ENCODE data around the gene ENPP1.

ENPP1 gene

GRCh38 chr6:131861381-131861780 is 53.6 kb downstream of the ENPP1 start:
- Histone ChIP-seq H4K20me1 (ENCODE audit: low read depth, low read length) (no peaks in the 10 kb centered on the region), H3K4me3 (ENCODE audit: insufficient read depth, low read length, poor library complexity, severe bottlenecking) (no peak overlapping the region), H3K9ac (ENCODE audit: low read length) (no peak overlapping the region), H3K9me3 (ENCODE audit: insufficient read depth, low read length) (no peaks in the 10 kb centered on the region), H3K4me2 (ENCODE audit: low read depth, low read length, poor library complexity, severe bottlenecking) (no peak overlapping the region), H2AFZ (ENCODE audit: low read depth, low read length, severe bottlenecking) (no peak overlapping the region), H3K9me2 (replicated peaks; ENCODE audit: insufficient read depth, low read length) (no peaks in the 10 kb centered on the region), H3K27ac (ENCODE audit: low read depth, low read length) (no peak overlapping the region), H3K27me3 (ENCODE audit: low read length) (no peaks in the 10 kb centered on the region), H3K36me3 (ENCODE audit: low read length) (no peaks in the 10 kb centered on the region), H3K79me2 (ENCODE audit: insufficient read depth, low read length) (no peaks in the 10 kb centered on the region), H3F3A (ENCODE audit: insufficient read depth) (no peaks in the 10 kb centered on the region)
- TF ChIP-seq, protein P1, sequence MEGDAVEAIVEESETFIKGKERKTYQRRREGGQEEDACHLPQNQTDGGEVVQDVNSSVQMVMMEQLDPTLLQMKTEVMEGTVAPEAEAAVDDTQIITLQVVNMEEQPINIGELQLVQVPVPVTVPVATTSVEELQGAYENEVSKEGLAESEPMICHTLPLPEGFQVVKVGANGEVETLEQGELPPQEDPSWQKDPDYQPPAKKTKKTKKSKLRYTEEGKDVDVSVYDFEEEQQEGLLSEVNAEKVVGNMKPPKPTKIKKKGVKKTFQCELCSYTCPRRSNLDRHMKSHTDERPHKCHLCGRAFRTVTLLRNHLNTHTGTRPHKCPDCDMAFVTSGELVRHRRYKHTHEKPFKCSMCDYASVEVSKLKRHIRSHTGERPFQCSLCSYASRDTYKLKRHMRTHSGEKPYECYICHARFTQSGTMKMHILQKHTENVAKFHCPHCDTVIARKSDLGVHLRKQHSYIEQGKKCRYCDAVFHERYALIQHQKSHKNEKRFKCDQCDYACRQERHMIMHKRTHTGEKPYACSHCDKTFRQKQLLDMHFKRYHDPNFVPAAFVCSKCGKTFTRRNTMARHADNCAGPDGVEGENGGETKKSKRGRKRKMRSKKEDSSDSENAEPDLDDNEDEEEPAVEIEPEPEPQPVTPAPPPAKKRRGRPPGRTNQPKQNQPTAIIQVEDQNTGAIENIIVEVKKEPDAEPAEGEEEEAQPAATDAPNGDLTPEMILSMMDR (IDR thresholded peaks at IDR 0.05; ENCODE audit: insufficient read depth, low read length, poor library complexity, severe bottlenecking): no peak
- no peak for TF ChIP-seq EZH2phosphoT487 (conservative IDR thresholded peaks at IDR 0.05; ENCODE audit: low read length)

DNA sequence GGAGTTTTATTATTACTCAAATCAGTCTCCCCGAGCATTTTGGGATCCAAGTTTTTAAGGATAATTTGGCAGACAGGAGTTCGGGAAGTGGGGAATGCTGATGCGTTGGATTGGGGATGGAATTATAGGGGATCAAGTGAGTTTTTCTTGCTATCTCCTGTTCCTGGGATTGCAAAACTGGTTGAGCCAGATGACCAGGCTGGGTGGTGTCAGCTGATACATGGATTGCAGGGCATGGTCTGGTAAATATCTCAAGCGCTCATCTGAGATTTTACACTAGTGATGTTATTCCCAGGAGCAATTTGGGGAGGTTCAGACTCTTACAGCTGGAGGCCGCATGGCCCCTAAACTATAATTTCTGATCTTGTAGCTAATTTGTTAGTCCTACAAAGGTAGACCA is 54.7 kb downstream of the ENPP1 start:
- H3K27me3 ChIP-seq (ENCODE audit: low read length): no peaks in the 10 kb centered on the region
- H3K4me3 ChIP-seq (ENCODE audit: insufficient read depth, low read length, poor library complexity, severe bottlenecking): no peak overlapping the region
- TF ChIP-seq EZH2phosphoT487 (conservative IDR thresholded peaks at IDR 0.05; ENCODE audit: low read length): no peak
- TF ChIP-seq, protein P1 (IDR thresholded peaks at IDR 0.05; ENCODE audit: insufficient read depth, low read length, poor library complexity, severe bottlenecking): no peak
- H3K36me3 ChIP-seq (ENCODE audit: low read length): no peaks in the 10 kb centered on the region
- no peak overlapping the region for H3K27ac ChIP-seq (ENCODE audit: low read depth, low read length)
- no peaks in the 10 kb centered on the region for H3K9me3 ChIP-seq (ENCODE audit: insufficient read depth, low read length)
- no peaks in the 10 kb centered on the region for H4K20me1 ChIP-seq (ENCODE audit: low read depth, low read length)
- H3K9me2 ChIP-seq (replicated peaks; ENCODE audit: insufficient read depth, low read length): no peaks in the 10 kb centered on the region
- H3K79me2 ChIP-seq (ENCODE audit: insufficient read depth, low read length): no peaks in the 10 kb centered on the region
- no peaks in the 10 kb centered on the region for H3F3A ChIP-seq (ENCODE audit: insufficient read depth)
- H3K9ac ChIP-seq (ENCODE audit: low read length): no peak overlapping the region
- no peak overlapping the region for H3K4me2 ChIP-seq (ENCODE audit: low read depth, low read length, poor library complexity, severe bottlenecking)
- no peak overlapping the region for H2AFZ ChIP-seq (ENCODE audit: low read depth, low read length, severe bottlenecking)

DNA sequence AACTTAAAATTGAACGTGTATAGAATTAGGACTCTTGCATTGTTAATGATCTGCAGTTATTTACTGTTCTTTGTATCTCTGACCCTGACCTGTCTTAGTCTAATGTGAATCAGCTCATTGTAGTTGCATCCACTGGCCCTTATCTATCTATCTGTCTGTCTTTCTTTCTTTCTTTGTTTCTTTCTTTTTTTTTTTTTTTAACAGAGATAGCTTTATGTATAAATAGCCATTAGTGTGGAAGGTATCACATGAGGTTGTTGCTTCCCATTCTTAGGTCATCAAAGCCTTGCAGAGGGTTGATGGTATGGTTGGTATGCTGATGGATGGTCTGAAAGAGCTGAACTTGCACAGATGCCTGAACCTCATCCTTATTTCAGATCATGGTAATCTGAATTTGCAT is 59.9 kb downstream of the ENPP1 start:
- H3K27ac ChIP-seq (ENCODE audit: low read depth, low read length): no peak overlapping the region
- TF ChIP-seq, protein P1 (IDR thresholded peaks at IDR 0.05; ENCODE audit: insufficient read depth, low read length, poor library complexity, severe bottlenecking): no peak
- no peak for TF ChIP-seq EZH2phosphoT487 (conservative IDR thresholded peaks at IDR 0.05; ENCODE audit: low read length)
- no peak overlapping the region for H3K9ac ChIP-seq (ENCODE audit: low read length)

More for the DNA sequence above, 59.9 kb downstream of the ENPP1 start:
- no peak overlapping the region for H2AFZ ChIP-seq (ENCODE audit: low read depth, low read length, severe bottlenecking)
- H3K9me3 ChIP-seq (ENCODE audit: insufficient read depth, low read length): no peaks in the 10 kb centered on the region
- H3K27me3 ChIP-seq (ENCODE audit: low read length): no peaks in the 10 kb centered on the region
- no peaks in the 10 kb centered on the region for H3K36me3 ChIP-seq (ENCODE audit: low read length)
- no peaks in the 10 kb centered on the region for H4K20me1 ChIP-seq (ENCODE audit: low read depth, low read length)
- no peaks in the 10 kb centered on the region for H3K79me2 ChIP-seq (ENCODE audit: insufficient read depth, low read length)
- no peaks in the 10 kb centered on the region for H3F3A ChIP-seq (ENCODE audit: insufficient read depth)
- no peak overlapping the region for H3K4me2 ChIP-seq (ENCODE audit: low read depth, low read length, poor library complexity, severe bottlenecking)
- H3K9me2 ChIP-seq (replicated peaks; ENCODE audit: insufficient read depth, low read length): no peaks in the 10 kb centered on the region
- H3K4me3 ChIP-seq (ENCODE audit: insufficient read depth, low read length, poor library complexity, severe bottlenecking): no peak overlapping the region
